Stimulated activated CD4-positive, alpha-beta T cell treated with anti-CD3 and anti-CD28 coated beads, Interleukin-15, amount 100 ng/mL, for 48 hours (primary cell): Measurements from ENCODE around the gene APBB2.

ENCODE experiments used
- DNase-seq, 2 donors: peaks; one replicate each; pipeline ENCODE4 v3.0.0-alpha.2; 2020; ENCODE audit warnings: low read depth in 2 of 2

The APBB2 gene

DNA sequence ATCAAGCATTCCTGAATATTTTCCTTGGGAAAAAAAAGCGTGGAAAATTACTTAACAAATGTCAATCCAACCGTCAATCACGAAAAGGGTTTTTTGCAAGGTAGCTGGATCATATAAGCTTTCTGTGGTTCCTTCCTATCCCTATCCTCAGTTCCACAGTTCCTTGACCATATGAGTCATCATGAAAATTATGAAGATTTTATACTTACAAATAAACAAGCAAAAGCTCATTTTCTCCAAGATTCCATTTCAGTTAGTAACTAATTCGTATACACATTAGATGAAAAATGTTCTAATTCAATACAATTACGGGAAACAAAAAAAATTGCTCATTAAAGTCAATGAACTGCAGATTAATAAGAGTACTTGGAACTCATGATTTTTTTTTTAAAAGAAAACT, 235.8 kb downstream of the APBB2 start:
- DNase-seq = no peak

DNA sequence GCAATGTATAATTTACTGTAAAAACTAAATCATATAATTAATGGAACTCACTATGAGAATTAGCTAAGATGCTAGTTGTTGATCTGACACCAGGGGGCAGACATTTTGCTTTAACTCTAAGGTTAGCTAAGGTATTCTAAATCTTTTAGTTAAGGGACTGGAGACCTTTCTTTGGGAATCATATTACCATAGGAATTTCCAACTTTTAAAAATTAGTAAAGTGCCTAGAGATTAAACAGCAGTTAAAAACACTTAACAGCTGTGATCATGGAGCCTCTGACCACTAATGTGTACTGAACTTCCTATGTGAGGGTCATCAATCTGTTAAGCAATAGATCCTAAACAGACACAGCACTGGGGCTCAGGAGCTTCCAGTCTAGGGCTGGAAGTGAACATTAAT, 238.0 kb downstream of the APBB2 start:
- peak in 1 of 2 donors; percentile 7 for DNase-seq

DNA sequence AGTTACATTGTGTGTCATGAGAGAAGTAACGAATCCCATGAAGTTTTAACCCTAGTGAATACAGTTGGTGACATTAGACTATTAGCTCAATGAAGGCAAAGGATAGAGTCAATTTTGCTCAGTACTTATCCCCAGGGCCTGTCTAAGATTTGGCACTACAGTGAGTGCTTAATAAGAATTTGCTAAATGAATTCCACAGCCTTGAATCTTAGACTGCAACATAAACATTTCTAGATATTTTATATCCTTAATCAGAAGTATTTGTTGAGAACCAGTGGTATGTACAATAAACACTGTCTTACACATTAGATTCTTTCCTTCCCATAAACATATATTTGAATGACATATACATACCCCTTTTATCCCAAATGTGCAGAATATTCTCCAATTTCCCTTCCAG, 241.6 kb downstream of the APBB2 start:
- DNase-seq = no peak

DNA sequence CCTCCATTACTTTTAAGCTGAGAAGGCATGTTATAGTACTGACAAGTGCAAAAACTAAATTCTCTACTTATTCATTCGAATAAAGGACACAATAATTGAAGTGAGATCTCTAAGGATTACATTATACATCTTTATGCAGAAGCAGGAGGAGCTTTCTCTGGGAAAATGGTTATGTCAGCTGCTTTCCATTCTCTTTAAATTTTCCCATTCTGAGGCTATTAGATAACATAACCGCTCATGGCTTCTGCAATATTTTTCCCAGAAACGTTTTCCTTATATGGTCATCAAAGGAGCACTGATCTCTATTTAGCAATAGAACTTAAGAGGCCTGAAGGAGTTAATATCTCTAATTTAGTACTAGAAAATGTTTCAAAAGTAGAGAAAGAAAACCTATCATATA, 243.0 kb downstream of the APBB2 start:
- no peak for DNase-seq

DNA sequence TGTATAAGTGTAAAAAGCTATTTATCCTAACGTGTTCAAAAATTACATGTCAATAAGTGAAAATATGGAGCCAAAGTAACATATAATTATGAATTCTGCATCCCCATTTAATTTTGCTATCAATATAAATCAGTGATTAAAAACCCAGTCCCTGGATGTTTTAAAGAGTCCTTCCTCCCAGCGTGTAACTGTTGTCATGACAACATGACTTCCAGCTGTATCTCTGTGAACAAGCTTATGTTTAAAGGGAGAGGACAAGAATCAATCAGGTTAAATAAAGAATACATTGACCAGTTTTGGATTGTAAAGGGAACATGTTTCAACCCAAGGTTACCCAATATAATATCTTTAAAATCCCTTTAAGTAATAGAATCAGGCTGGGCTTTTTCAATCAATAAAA, 244.8 kb downstream of the APBB2 start:
- no peak for DNase-seq

DNA sequence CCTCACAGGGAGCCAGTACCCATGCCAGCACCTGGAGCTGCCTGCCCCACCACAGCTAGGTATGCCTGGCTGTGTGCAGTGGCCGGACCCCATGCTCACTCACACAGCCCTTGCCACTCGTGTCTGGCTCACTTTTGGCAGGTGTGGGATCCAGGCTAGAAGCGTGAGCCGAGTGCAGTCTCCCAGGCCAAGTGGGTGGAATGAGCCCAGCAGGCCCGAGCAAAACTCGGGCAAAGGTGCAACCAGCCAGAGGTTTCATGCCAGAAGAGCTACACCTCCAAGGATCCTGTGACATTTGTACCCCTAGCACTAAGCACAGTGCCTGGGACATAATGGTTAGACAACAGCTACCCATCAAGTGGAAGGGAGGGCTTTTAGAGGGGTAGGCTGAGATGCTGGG, 246.8 kb downstream of the APBB2 start:
- no peak for DNase-seq

- no peak for DNase-seq
Measured at GRCh38 chr4:40966091-40966490, 248.3 kb downstream of the APBB2 start.

DNA sequence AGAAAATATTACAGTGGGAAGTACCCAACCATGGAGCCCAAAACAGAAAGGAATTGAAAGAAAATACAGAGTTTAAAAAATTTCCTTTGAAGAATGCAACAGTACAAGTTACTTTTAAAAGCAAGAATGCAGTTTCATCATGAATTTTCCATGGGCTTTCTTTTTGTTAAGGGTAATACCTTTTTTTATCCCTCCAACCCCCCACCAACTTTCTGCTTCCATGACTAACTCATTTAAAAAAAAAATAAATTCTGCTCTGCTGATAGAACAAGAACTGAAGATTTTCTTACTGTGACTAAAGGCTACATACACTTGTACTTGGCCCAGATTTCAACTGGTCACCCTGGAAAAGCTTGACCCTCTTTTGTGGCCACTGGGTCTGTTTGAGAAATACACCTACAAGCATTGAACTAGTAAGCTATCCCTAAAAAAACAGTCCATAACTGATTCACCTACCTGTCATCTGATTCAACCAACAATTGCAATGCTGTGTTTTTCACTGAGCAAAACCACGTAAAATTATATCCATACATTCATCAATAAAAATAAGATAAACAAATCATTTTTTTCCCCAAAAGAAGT, 250.4 kb downstream of the APBB2 start:
- DNase-seq = no peak

- DNase-seq = no peak
Measured at GRCh38 chr4:40962551-40963180, 251.7 kb downstream of the APBB2 start.

DNA sequence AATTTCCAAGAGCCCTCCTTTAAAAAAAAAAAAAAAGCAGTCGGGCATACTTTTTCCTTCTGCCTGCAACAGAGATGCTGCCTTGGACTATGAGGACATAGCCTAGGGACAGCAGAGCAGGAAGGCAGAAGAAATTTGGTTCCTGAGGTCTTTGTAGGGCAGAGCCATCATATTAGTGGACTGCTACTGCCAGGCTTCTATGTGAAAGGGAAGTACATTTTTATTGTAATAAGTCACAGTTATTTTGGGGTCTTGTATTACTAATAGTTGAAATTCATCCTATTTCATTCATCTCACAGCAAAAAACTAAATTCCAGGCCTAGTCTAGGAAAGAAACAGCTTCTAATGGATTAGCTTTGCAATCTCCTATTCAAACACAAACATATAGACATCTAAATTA, 253.4 kb downstream of the APBB2 start:
- no peak for DNase-seq

GRCh38 chr4:40957281-40957680, 257.1 kb downstream of the APBB2 start:
- no peak for DNase-seq

DNA sequence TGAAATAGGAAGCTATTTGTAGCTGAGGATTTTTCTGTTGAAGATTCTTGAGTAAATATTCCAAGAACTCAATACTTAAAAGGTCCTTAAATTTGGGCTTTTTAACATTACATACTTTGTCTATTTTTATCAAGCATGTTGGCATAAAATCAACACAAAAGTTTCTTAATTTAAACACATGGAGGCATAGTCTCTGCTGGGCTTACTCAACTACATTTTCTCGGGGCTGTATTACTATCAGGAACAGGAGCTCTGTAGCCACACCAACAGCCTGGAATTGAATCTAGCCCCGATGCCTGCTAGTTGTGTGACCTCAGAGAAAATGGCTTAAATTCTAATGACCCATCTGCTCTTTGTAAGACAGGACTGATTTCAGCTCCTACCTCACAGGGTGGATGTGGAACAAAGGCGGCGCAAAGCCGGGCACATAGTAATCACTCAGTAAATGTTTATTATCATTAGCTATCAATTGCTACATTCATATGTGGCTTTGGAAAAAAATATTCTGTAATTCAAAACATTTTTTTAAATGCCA, 257.6 kb downstream of the APBB2 start:
- no peak for DNase-seq

GRCh38 chr4:40954088-40954668, 260.2 kb downstream of the APBB2 start:
- DNase-seq = no peak

DNA sequence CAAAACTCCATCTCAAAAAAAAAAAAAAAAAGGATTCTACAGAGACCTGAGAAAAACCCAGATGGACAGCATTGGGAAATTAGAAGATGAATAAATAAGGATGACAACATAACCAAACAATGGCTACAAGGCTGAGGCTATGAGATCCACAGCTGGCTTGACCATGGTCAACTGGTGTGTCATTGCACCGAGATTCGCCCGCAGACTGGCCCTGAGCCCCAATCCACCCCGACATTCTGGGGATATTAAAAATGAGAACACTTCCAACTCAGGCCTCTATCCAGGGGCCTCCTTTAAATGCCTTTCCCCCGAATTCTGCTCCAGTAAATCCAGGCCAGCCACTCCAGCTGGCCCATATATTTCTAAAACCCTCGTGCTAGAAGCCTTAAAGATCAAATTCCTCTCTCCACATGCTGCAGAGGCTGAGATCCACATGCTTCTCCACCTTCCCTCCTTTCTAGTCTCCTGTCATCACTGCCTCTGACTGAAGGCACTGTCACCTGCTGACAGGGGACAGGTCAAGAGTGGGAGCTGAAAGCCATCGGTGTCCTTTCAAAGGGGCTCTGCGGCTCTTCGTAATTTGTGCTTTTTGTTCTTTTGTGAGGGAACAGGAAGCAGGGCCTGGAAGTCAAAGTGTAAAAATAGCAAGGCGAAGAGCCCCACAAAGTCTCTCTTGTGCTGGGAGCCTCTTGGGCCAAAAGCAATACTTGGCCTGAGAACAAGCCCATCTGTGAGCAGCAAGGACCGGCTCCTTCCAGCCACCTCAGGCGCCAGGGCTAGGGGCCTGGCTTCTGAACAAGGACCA, 260.9 kb downstream of the APBB2 start:
- DNase-seq = no peak

DNA sequence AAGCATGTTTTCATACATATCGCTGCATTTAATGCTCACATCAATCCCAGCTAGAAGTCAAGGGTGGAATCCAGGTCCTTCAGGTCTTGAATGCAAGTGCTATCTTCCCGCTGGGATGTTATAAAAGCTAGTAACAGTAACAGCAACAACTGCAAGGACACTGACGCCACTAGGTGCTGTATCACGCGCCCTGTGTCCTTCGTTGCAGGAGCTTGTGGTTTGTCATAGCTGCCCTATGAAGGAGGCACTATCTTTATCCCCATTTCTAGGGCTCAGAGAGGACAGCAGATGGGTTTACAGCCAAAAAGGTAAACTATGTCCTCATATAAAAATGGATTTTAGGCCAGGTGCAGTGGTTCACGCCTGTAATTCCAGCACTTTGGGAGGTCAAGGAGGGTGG, 261.7 kb downstream of the APBB2 start:
- DNase-seq = no peak

DNA sequence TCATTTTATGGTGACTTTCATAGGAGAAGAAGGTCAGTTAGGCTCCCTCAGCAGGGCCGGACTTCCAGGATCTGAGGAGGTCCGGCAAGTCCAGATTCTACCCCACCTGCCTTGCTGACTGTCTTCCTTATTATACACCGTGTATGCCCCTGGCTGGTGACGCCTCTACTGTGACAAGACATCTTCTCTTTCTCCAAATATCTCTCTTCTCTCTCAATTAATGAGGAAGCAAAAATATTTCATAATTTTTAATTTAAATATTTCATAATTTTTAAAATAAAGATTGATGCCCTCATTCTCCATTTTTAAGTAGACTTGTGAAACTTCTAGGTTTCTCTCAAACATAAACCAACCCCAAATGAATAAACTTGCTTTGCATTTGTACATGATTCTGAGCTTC, 262.1 kb downstream of the APBB2 start:
- no peak for DNase-seq

GRCh38 chr4:40951026-40951425, 263.3 kb downstream of the APBB2 start:
- no peak for DNase-seq

DNA sequence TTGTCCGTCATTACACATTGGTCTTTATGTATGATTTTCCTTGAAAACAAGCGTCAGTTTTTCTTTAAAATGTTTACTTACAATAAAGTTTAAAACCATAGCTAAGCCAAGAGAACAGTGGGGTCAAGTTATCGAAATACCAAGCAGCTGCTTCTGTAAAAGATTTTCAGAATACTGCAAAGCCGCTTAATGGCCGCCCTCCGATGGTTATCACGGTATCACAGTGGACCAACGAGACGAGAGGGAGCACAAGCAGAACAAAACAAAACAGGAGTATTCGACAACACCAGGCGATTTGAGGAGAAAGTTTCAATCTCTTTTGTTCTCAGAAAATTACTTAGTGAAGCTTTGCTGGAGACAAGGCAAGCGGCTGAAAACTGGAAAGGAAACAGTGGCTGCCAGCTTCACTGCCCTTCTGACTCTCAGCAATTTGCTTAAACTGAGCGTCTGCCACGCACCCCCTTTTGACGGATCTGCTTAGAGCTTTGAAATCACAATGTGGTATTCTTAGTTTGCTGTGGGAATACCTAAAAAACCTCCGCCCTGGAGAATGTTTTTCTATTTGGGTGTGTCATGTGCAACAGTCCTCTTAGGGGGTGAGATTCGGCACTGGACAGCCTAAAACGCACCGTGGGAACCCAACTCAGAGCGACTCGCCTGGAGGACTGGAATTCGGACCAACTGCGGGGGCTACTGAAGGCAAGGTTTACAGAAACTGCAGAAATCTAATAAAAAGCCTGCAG, 264.8 kb downstream of the APBB2 start:
- no peak for DNase-seq

GRCh38 chr4:40948014-40948413, 266.3 kb downstream of the APBB2 start:
- no peak for DNase-seq

- no peak for DNase-seq
Measured at GRCh38 chr4:40946652-40947051, 267.7 kb downstream of the APBB2 start.

GRCh38 chr4:40940756-40941155, 273.6 kb downstream of the APBB2 start:
- DNase-seq = no peak

- no peak for DNase-seq
Measured at GRCh38 chr4:40940317-40940741, 274.0 kb downstream of the APBB2 start.
